Measurements from ENCODE around the gene SLC24A4.

- no peak for TF ChIP-seq CTCF (IDR thresholded peaks at IDR 0.05; ENCODE audit: poor library complexity, severe bottlenecking)
- TF ChIP-seq, protein P1, sequence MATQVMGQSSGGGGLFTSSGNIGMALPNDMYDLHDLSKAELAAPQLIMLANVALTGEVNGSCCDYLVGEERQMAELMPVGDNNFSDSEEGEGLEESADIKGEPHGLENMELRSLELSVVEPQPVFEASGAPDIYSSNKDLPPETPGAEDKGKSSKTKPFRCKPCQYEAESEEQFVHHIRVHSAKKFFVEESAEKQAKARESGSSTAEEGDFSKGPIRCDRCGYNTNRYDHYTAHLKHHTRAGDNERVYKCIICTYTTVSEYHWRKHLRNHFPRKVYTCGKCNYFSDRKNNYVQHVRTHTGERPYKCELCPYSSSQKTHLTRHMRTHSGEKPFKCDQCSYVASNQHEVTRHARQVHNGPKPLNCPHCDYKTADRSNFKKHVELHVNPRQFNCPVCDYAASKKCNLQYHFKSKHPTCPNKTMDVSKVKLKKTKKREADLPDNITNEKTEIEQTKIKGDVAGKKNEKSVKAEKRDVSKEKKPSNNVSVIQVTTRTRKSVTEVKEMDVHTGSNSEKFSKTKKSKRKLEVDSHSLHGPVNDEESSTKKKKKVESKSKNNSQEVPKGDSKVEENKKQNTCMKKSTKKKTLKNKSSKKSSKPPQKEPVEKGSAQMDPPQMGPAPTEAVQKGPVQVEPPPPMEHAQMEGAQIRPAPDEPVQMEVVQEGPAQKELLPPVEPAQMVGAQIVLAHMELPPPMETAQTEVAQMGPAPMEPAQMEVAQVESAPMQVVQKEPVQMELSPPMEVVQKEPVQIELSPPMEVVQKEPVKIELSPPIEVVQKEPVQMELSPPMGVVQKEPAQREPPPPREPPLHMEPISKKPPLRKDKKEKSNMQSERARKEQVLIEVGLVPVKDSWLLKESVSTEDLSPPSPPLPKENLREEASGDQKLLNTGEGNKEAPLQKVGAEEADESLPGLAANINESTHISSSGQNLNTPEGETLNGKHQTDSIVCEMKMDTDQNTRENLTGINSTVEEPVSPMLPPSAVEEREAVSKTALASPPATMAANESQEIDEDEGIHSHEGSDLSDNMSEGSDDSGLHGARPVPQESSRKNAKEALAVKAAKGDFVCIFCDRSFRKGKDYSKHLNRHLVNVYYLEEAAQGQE (IDR thresholded peaks at IDR 0.05; ENCODE audit: borderline replicate concordance), result no peak
- no peak for TF ChIP-seq RAD21 (conservative IDR thresholded peaks at IDR 0.05)
- no peak for TF ChIP-seq EP300 (conservative IDR thresholded peaks at IDR 0.05; ENCODE audit: poor library complexity, severe bottlenecking)
- TF ChIP-seq EZH2 (IDR thresholded peaks at IDR 0.05; ENCODE audit: borderline replicate concordance, insufficient read depth, low read length, poor library complexity, severe bottlenecking), result no peak
- TF ChIP-seq POLR2AphosphoS5 (IDR thresholded peaks at IDR 0.05), result no peak
- no peak for TF ChIP-seq TAF1 (IDR thresholded peaks at IDR 0.05; ENCODE audit: low read depth)
- no peak for TF ChIP-seq MXI1 (conservative IDR thresholded peaks at IDR 0.05; ENCODE audit: poor library complexity, severe bottlenecking)
These were observed 196.5 kb downstream of the SLC24A4 start for GRCh38 chr14:92519246-92520101.

Data from neural cell (in vitro differentiated cells).